Muscle of leg (tissue), 11 donors: Measurements from ENCODE around the gene PCNT. TPM values are rescaled to one million over a fixed set of nuclear protein-coding genes. Genes with fewer than 3 reads are reported as not detected.

Source experiments
- DNase-seq: peaks from one replicate; pipeline ENCODE4 v3.0.0; 2013
- H3K27ac ChIP-seq: one replicate; pipeline ENCODE4 v1.5.1; 2013; ENCODE audit warnings: mild to moderate bottlenecking, low read length, control low read depth
- H3K27me3 ChIP-seq: one replicate; pipeline ENCODE4 v1.6.1; 2013; ENCODE audit warnings: low read length; ENCODE audit not compliant: control insufficient read depth, insufficient read depth
- H3K36me3 ChIP-seq: one replicate; pipeline ENCODE4 v1.6.1; 2013; ENCODE audit warnings: low read length; ENCODE audit not compliant: control insufficient read depth, insufficient read depth
- H3K4me1 ChIP-seq: one replicate; pipeline ENCODE4 v1.6.1; 2013; ENCODE audit warnings: low read length; ENCODE audit not compliant: control insufficient read depth, insufficient read depth
- H3K4me3 ChIP-seq: one replicate; pipeline ENCODE4 v1.5.1; 2013; ENCODE audit warnings: low read length, control low read depth
- H3K9me3 ChIP-seq: replicated peaks from 2 replicates; pipeline ENCODE4 v1.6.1; 2013; ENCODE audit warnings: low read depth, low read length; ENCODE audit not compliant: control insufficient read depth
- WGBS: methylation state at CpG from one replicate; pipeline ENCODE4 v1.1.5; 2013; ENCODE audit warnings: missing lambda C conversion rate; ENCODE audit not compliant: insufficient coverage; 5-methylcytosine and 5-hydroxymethylcytosine counted together
- polyA plus RNA-seq, 8 donors: library from polyadenylated mRNA; unstranded; fragments of 120-200 nt; gene quantifications; one replicate each; pipeline versions ENCODE4 v1.2.1 to v1.2.3, GENCODE V29; 2013; ENCODE audit warnings: inconsistent platforms in 1 of 8, low replicate concordance in 1 of 8; ENCODE audit not compliant: insufficient read length in 8 of 8, insufficient read depth in 1 of 8
- total RNA-seq: library from RNA; stranded (reverse); fragments of 120-200 nt; gene quantifications from one replicate; pipeline ENCODE4 v1.2.4, GENCODE V29; 2013

Gene PCNT
- total and polyA plus RNA-seq, 9 donors: 28.3 to 57.7 (median 47.3) TPM

- Histone ChIP-seq H3K36me3 (peaks cover 41% of the 10 kb centered on the region), H3K4me1 (peaks cover 9% of the 10 kb centered on the region), H3K27me3 (no peaks in the 10 kb centered on the region), H3K4me3 (no peak overlapping the region), H3K9me3 (no peaks in the 10 kb centered on the region), H3K27ac (no peak overlapping the region)
- DNase-seq: no peak
- WGBS: 100% methylated on average over 4 of the region's 5 CpGs
These were observed 4.2 kb downstream of the PCNT start for GRCh38 chr21:46328151-46328550.

- DNase-seq: no peak
- WGBS: 93% methylated on average over 2 of the region's 2 CpGs
- Histone ChIP-seq H3K27ac (no peak overlapping the region), H3K27me3 (no peaks in the 10 kb centered on the region), H3K36me3 (peaks cover 48% of the 10 kb centered on the region), H3K4me3 (no peak overlapping the region), H3K9me3 (no peaks in the 10 kb centered on the region), H3K4me1 (peaks cover 9% of the 10 kb centered on the region)
These were observed 5.8 kb downstream of the PCNT start for GRCh38 chr21:46329796-46330195.

- Histone ChIP-seq H3K9me3 (no peaks in the 10 kb centered on the region), H3K27me3 (no peaks in the 10 kb centered on the region), H3K4me1 (no peaks in the 10 kb centered on the region), H3K4me3 (no peak overlapping the region), H3K27ac (no peak overlapping the region), H3K36me3 (peaks cover 55% of the 10 kb centered on the region)
- no peak for DNase-seq
- WGBS: 75% methylated on average over 3 of the region's 12 CpGs
These were observed 10.6 kb downstream of the PCNT start for GRCh38 chr21:46334351-46335140.

GRCh38 chr21:46336603-46337002, 12.6 kb downstream of the PCNT start:
- Histone ChIP-seq H3K27ac (no peak overlapping the region), H3K4me1 (no peaks in the 10 kb centered on the region), H3K27me3 (no peaks in the 10 kb centered on the region), H3K36me3 (peaks cover 51% of the 10 kb centered on the region), H3K4me3 (no peak overlapping the region), H3K9me3 (no peaks in the 10 kb centered on the region)
- DNase-seq: no peak
- 100% methylated on average over 1 of the region's 3 CpGs for WGBS

GRCh38 chr21:46340998-46341397, 17.0 kb downstream of the PCNT start:
- WGBS: 100% methylated on average over 3 of the region's 8 CpGs
- Histone ChIP-seq H3K9me3 (no peaks in the 10 kb centered on the region), H3K27ac (no peak overlapping the region), H3K4me3 (no peak overlapping the region), H3K4me1 (no peaks in the 10 kb centered on the region), H3K36me3 (peaks cover 49% of the 10 kb centered on the region), H3K27me3 (no peaks in the 10 kb centered on the region)
- DNase-seq: no peak

- Histone ChIP-seq H3K36me3 (peaks cover 59% of the 10 kb centered on the region), H3K4me1 (no peaks in the 10 kb centered on the region), H3K4me3 (no peak overlapping the region), H3K27me3 (no peaks in the 10 kb centered on the region), H3K9me3 (no peaks in the 10 kb centered on the region), H3K27ac (no peak overlapping the region)
- 92% methylated on average over 16 of the region's 20 CpGs for WGBS
- no peak for DNase-seq
These were observed 20.4 kb downstream of the PCNT start for GRCh38 chr21:46344219-46344915.

- DNase-seq: no peak
- Histone ChIP-seq H3K27me3 (no peaks in the 10 kb centered on the region), H3K27ac (no peak overlapping the region), H3K9me3 (no peaks in the 10 kb centered on the region), H3K4me1 (no peaks in the 10 kb centered on the region), H3K4me3 (no peak overlapping the region), H3K36me3 (peaks cover 66% of the 10 kb centered on the region)
- WGBS: 88% methylated on average over 14 of the region's 14 CpGs
These were observed 21.9 kb downstream of the PCNT start for GRCh38 chr21:46345861-46346260.

- Histone ChIP-seq H3K36me3 (peaks cover 71% of the 10 kb centered on the region), H3K9me3 (no peaks in the 10 kb centered on the region), H3K4me1 (no peaks in the 10 kb centered on the region), H3K4me3 (no peak overlapping the region), H3K27me3 (no peaks in the 10 kb centered on the region), H3K27ac (no peak overlapping the region)
- WGBS: 95% methylated on average over 30 of the region's 34 CpGs
- DNase-seq: no peak
These were observed 22.6 kb downstream of the PCNT start for GRCh38 chr21:46346296-46347202.

- H3K36me3 ChIP-seq: peaks cover 75% of the 10 kb centered on the region
- no peaks in the 10 kb centered on the region for H3K9me3 ChIP-seq
- H3K27me3 ChIP-seq: no peaks in the 10 kb centered on the region
- no peak for DNase-seq
- H3K4me1 ChIP-seq: no peaks in the 10 kb centered on the region
- 87% methylated on average over 4 of the region's 10 CpGs for WGBS
- H3K27ac ChIP-seq: no peak overlapping the region
- H3K4me3 ChIP-seq: no peak overlapping the region
These were observed 23.2 kb downstream of the PCNT start for GRCh38 chr21:46347203-46347550.
